Stimulated activated CD4-positive, alpha-beta T cell treated with anti-CD3 and anti-CD28 coated beads, Interleukin-4, amount 100 ng/mL, for 4 hours (primary cell): Measurements from ENCODE around the gene HIC1.

ENCODE experiments used
- DNase-seq, 2 experiments: peaks; one replicate each; pipeline ENCODE4 v3.0.0-alpha.2; 2020

HIC1 gene

GRCh38 chr17:2061441-2061958 is 6.6 kb downstream of the HIC1 start:
- DNase-seq, result no peak

- no peak for DNase-seq
These were observed 7.8 kb downstream of the HIC1 start for GRCh38 chr17:2062571-2063183.

- DNase-seq, result no peak
These were observed 8.6 kb downstream of the HIC1 start for GRCh38 chr17:2063261-2064146.

- DNase-seq, result no peak
These were observed 9.2 kb downstream of the HIC1 start for GRCh38 chr17:2064147-2064489.

- DNase-seq, result no peak
These were observed 9.6 kb downstream of the HIC1 start for GRCh38 chr17:2064520-2064971.

- DNase-seq, result peak; percentile 21 to 61
These were observed 10.3 kb downstream of the HIC1 start for GRCh38 chr17:2064980-2065785.

DNA sequence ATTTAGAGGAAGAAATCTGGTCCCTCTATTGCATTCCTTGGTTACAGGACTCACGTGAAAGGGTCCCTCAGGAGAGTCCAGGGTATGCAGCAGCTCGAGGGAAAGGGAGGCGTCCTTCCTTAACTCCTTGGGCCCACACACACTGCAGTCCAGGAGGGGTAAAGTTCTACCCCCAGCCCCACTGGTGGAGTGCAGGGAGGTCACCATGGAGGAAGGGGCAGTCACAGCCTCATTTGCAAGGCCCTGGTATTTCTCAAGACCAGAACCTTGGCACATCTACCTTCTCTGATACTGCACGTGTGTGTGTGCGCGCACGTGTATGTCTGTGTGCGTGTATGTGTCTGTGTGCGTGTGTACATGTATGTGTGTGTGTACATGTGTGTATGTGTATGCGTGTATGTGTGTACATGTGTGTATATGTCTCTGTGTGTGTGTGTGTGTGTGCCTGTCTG is 11.1 kb downstream of the HIC1 start:
- DNase-seq, result no peak

- DNase-seq, result no peak
These were observed 12.2 kb downstream of the HIC1 start for GRCh38 chr17:2067048-2067561.

DNA sequence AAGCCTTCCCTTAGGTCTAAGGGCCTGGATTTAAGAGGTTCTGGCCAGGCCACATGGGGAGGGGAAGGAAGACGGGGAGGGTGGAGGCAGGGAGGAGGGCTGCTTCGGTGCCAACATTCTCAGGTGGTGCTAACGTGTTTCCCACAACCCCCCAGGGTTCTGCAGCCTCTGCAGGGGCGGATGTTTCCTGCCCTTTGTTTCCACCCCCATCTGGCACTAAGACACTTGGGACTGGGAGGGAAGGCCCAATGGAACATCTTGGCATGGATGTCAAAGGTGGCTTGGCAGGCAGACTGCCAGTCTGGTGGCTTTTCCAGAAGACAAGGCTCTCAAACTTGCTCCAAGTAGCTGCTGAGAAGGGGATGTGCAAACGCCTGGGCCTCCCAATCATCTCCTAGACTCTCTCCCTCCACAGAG is 12.7 kb downstream of the HIC1 start:
- DNase-seq, result no peak

- no peak for DNase-seq
These were observed 13.2 kb downstream of the HIC1 start for GRCh38 chr17:2068031-2068518.

DNA sequence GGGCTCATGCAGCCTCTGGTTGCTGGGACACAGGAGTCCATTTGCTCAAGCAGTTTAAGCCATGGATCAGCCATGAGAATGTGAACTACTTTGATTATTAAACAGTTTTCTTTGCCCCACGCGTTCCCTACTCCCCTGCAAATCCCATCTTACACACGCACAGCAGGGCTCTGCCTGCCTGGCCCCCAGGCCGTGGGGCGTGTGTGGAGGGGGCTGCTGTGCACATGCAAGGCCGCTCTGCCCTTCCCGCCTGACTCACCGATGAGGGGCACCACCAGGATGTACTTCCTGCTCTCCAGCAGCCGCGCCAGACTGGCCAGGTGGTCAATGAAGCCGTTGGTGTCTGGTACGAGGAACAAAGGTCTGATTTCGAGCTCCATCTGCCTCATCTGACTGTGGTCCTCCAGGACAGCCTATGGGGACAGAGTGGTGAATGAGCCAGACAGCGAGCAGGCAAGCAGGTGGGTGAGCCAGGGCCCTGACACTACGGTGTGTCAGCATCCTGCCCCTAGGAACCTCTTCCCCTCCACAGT is 13.7 kb downstream of the HIC1 start:
- DNase-seq, result no peak

GRCh38 chr17:2070241-2071023 is 15.5 kb downstream of the HIC1 start:
- peak; percentile 13 to 43 for DNase-seq

DNA sequence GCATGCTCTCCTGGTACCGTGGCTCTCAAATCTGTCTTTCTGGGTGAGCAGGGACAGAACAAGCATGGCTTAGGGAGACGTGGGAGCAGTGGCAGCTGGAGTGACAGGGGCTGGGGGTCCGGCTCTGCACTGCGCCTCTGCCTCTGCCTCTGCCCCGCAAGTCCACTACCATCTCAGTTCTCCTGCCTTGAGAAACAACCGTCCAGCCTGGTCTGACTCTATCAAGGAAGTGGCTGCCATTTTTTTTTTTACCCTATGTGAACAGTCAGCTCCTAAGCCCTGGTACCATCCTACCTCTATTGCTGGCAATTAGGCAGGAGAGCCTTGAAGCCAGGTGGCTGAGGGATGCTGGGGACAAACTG is 16.1 kb downstream of the HIC1 start:
- DNase-seq, result no peak

GRCh38 chr17:2071455-2072281 is 16.8 kb downstream of the HIC1 start:
- no peak for DNase-seq

DNA sequence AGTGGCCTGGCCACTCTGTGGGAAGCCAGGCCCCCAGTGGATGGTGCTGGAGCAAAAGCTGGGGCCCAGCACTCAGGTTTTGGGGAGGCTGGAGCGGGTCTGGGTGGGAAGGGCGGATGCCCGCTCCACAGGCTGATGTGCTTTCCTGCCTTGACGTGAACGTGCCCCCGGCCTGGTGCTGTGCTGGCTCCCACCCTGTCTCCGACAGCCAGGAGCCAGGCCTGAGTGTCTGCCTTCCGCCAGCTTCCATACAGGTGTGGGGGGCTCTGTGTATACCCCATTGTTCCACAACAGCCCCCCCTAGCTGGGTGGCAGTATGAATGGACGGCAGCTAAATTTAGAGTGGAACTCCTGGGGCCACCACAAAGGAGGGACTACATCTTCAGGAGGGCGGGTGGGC is 20.0 kb downstream of the HIC1 start:
- no peak for DNase-seq

DNA sequence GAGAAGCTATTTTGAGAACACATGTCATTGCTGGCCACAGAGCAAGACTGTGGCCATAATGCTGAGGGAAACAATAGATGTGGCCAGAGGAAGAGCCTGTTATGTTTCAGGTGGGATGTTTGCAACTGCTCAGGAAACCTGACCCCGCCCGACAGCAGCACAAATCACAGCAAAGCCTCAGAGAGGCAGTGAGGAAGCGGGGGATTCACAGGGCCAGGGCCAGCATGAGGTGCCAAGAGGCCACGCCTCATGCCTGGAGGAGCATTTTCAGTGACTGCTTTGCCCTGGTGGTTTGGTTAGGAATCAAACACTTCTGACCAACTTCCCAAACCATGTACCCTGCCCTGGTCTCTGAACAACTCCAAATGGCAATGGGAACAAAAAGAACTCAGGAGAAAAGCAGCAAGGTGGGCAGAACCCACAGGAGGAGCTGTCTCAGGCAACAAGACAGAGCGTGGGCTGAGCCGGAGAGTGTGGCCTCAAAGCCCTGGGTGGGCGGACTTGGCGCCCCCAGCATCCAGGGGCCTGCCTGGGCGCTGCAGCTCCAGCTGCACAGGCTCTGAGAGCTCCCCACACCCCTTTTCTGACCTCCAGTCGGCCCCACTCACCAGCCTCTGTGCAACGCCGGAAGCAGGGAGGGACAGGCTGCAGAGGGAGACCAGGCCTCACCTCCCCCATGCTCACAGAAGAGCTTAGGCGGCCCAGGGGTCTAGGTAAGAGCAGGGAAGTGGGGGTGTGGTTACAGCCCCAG is 20.6 kb downstream of the HIC1 start:
- no peak for DNase-seq

- DNase-seq, result no peak
These were observed 21.4 kb downstream of the HIC1 start for GRCh38 chr17:2076087-2076984.

- DNase-seq, result no peak
These were observed 22.1 kb downstream of the HIC1 start for GRCh38 chr17:2077040-2077439.

DNA sequence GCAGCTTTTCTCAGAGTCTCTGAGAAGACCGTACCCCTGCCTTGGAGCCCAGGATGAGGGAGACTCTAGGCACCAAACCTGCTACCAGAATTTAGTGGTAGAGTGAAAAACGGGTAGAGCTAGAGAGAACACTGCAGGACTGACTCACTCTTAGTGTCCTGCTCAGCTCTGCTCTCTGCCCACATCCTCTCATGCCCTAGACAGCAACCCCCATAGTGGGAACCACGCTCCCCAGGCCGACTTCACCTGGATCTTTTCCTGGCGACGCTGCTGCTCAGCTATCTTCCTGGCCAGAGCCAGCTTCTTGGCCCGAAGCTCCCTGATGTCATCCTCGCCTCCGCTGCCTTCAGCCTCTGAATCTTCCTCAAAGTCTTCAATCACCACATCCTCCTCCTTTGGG is 26.7 kb downstream of the HIC1 start:
- no peak for DNase-seq
